ENCODE measurements around the gene DCBLD2.

The DCBLD2 gene

DNA sequence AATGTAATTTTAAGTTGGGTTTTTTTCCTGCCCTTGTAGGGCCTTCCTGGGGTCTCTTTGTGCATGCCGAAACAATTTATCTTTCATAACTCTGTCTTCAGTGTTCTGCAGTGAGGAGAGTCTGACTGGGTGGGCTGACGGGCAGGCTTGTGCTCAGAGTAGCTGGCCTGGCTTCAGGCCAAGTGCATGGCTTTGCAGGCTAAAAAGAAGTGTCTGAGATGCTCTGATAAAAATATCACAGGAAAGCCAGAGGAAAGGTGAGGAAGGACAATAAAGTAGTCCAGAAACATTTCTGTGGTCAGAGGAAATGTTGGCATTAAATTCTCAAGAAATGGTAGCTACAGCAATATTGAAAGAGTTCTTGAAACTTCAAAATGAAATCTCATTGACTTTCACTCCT lies 112.8 kb downstream of the DCBLD2 start:
- no peak for DNase-seq

- DNase-seq: no peak
These were observed 114.3 kb downstream of the DCBLD2 start for GRCh38 chr3:98787181-98787580.

- DNase-seq: no peak
These were observed 115.0 kb downstream of the DCBLD2 start for GRCh38 chr3:98786364-98787006.

GRCh38 chr3:98784666-98785600 lies 116.6 kb downstream of the DCBLD2 start:
- no peak for DNase-seq

DNA sequence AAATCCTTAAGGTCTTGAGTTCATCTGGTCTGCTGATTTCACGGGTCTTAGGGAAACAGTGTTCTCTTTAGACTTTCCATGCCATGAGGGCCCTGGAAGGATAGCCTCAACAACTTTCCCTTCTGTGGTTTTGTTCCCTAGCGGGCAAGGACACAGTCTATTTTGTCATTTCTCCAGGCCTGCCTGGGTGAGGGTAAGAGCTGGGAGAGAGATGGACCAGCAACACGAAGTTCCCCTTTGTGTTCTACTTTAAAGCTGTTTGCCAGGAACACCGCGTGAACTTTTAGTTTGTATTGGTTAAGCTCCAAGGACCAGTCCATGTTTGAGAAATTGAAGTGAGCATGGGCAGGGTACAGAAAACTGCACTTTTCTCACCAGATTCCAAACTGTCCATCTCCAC lies 117.5 kb downstream of the DCBLD2 start:
- DNase-seq: no peak

DNA sequence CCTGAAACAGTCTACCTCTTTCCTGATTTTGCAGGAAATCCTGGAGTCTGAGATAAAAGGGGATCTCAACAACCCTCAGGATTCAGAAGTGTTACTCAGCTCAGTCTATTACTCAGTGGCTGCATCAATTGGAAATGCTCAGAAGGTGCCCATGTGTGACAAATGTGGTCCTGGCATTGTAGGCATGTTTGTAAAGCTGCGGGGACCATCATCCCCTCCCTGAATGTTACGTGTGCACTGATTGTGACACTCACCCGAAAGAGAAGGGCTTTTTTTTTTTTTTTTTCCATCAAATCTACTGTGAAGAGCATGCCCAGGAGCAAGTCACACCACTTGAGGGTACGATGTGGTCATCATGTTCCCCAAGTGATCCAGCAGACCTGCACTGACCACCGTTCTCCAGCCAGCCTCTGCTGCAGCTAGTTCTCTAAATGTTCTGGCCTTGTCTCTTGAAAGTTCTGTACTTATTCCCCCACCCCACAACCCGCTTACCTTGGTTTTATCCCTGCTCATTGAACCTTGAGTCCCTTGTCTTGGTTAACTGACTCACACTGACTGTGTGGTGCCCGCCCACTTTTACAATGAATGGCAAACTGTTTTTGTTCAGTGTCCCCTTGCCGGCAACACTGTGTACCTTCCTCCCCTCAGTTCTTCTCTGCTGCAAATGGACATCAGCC lies 118.5 kb downstream of the DCBLD2 start:
- no peak for DNase-seq

DNA sequence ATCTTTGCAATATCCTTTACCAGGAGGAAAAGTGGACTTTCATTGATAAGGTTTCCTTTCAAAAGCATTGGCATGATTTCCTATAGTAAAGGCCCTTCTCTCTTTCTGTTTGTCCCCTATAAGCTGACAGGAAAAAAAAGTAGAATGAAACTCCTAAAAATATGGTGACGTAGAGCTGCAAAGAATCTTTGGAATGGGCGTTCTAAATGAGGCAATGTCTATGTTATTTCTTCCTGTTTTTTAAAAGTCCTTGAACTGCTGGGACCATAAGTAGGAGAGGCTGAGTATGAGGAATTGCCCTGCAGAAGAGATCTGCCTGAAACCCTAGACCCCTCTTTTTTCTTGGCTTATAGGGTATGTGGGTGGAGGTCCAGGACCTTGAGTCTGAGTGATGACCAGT lies 121.2 kb downstream of the DCBLD2 start:
- DNase-seq: no peak

- no peak for DNase-seq
These were observed 121.8 kb downstream of the DCBLD2 start for GRCh38 chr3:98779541-98780335.

GRCh38 chr3:98778852-98779413 lies 122.6 kb downstream of the DCBLD2 start:
- no peak for DNase-seq

- DNase-seq: no peak
These were observed 123.1 kb downstream of the DCBLD2 start for GRCh38 chr3:98778383-98778782.

DNA sequence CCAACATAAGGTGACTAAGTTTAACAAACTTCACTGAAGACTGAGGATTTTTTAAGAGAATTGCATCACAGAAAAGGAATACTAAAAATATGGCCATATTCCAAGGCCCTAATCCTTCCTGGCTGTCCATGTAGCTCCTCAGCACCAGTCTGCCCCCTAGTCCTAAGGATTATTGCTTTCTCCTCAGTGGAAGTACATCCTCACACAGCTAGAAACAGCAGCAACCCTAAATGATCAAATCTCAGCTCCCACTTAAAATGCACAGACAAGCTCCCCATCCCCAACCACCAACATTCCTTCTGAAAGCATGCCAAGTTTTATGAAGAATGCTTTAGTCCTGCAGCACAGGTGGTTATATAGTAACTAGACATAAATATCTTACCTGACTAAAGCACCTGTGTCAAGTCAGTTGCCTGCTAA lies 123.7 kb downstream of the DCBLD2 start:
- no peak for DNase-seq

- no peak for DNase-seq
These were observed 124.2 kb downstream of the DCBLD2 start for GRCh38 chr3:98777286-98777685.

GRCh38 chr3:98776140-98776493 lies 125.4 kb downstream of the DCBLD2 start:
- DNase-seq: no peak

- DNase-seq: no peak
These were observed 125.9 kb downstream of the DCBLD2 start for GRCh38 chr3:98775459-98776139.

DNA sequence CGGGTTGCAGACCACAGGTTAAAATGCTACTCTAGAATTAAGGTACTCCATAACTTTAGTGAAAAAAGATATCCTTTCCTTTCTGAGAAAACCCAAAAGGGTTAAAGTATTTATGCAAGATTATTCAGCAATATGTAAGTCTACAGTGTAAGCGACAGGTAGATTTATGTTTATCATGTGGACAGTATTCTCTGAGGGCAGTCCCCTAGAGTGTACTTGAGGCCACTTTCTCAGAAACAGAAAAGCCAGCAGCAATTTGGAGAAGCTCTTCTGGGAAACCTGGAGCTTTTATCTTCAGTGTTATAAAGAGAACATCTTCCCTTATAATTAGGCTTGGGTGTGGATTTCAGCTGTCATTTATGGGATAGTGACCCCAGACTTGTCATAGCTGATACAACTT lies 129.5 kb downstream of the DCBLD2 start:
- no peak for DNase-seq

DNA sequence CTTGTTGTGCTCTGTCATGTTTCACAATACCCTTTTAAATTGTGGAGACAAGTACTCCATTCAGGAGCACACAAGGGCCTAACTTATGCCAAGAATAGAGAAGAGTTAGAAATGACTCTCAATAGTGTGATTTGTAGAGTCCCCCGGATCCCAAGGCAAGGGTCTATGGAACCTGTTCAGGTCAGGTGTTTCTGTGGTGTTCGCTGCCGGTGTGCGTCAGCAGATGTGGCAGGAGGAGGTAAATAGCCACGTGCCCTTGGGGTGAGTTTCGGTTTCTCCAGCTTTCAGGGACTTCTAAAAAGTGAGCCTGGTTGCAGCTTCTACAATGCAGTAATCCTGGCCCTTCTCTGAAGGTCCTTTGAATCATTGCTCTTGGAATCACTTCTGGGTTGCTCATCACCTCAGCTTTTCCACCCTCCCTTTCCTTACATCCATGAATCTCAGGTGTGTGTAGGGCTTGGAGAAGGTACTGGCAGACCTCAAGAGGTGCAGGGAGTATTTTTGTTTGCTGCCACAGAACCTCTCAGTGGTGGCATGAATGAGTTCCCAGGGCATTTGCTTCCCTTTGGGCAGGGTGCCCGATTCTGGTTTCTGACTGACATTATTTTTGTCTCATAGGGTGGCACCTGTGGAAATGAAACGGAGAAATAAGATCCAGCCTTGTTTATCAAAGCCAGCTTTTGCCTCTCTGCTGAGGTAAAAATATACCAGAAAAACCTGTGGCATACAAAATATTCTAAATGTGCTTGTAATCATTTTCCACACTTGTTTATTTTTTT lies 131.0 kb downstream of the DCBLD2 start:
- no peak for DNase-seq

DNA sequence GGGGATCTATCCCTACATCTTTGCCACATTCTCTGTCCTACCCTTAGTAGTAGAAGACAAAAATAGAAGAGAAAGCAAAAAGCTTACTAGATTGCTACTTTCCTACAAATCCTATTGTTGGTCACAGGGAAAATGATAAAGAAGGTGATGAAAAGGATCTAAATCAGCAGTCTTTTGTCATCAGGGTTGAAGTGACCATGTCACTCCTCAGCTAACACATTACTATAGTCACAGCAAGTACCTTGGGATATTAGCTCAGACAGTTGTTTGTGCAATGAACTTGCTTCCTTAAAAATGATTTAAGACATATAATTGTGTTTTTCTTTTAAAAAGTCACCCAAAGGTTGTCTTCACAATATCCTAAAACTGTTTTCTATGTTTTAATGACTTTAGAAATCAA lies 132.0 kb downstream of the DCBLD2 start:
- no peak for DNase-seq

- no peak for DNase-seq
These were observed 132.5 kb downstream of the DCBLD2 start for GRCh38 chr3:98768961-98769360.

DNA sequence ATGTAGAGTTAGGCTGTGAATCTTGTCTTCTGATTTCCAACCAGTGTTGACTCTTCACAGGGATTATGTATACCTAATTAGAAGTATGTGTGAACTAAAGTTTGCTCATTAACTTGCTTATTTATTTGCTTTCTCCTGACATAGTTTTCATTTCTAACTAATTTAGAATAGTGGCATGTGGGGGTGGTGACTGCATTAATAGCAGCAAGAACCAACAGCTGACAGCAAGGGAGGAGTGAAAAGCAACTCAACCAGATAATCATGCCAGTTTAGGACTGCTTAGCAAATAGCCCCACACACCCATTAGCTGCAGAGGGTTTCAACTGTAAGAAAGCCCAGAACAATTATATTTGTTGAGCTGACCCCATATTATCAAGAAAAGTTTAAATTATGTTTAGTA lies 134.6 kb downstream of the DCBLD2 start:
- DNase-seq: no peak

DNA sequence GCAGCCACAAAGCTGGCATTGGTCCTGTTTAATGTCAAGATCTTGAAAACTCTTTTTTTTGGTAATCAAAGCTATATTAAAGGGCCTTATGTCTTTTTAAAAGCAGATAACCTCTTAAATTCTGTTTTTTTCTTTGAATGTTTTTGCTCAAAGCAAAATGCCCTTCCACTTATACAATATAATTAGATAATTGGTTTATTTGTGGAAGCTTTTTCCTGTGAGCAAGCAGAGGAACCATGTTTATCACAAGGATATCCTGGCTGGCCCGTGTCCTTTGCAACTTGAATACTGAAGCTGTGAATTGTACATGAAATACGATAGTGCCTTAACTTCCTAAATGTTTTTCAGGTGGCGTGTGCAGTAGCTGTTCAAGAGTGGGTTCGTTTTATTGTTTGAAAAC lies 135.8 kb downstream of the DCBLD2 start:
- DNase-seq: no peak

DNA sequence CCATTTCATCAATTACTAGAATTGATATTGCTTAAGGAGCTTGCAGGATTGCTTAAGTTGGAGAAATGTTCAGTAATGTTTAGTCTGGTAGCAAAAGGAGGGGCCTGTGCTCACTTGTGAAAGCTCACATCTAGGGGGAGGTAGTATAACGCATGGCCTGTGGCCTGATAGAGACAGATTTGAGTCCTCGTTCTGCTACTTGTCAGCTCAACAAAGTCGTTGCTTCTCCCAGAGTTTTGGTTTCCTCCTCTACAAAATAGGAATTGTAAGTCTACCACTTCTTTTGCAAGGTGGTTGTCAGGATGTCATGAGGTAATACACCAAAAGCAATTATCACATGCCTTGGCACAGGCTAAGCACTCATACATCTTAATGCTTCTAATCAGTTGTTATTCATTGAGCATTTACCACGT lies 137.0 kb downstream of the DCBLD2 start:
- no peak for DNase-seq
